Naive thymus-derived CD8-positive, alpha-beta T cell (primary cell): ENCODE measurements around the gene MXRA7. TPM values are rescaled to one million over a fixed set of nuclear protein-coding genes. Genes with fewer than 3 reads are reported as not detected.

Experiments used
- ATAC-seq, 2 donors: fragments of 150-1000 bp; cut with Tn5 transposase in 1 of 2; sonication (Bioruptor Pico), chemical (Tn5 transposase) in 1 of 2; 1 replicate in 1 of 2; 2 replicates in 1 of 2; pipeline ENCODE4 v1.10.0; 2021; ENCODE audit warnings: mild to moderate bottlenecking in 2 of 2, moderate library complexity in 2 of 2
- POLR2A ChIA-PET: fragments of 350-600 bp; sonication (Branson Sonifier 250); formaldehyde crosslinking; loops from one replicate; lab custom pipeline; 2021; ENCODE audit warnings: antibody characterized with exemption; lab: Charles Lee
- DNase-seq, 10 donors: peaks; one replicate each; pipeline versions ENCODE4 v3.0.0 to v3.0.0-alpha.2; 2020 to 2022
- H3K27ac Mint-ChIP-seq, 10 donors: one replicate each; pipeline ENCODE4 v1.8.0; 2020 to 2022; ENCODE audit warnings: mild to moderate bottlenecking in 10 of 10, mixed read lengths in 10 of 10, moderate library complexity in 4 of 10, inconsistent platforms in 1 of 10
- H3K27me3 Mint-ChIP-seq, 5 donors: one replicate each; pipeline ENCODE4 v1.8.0; 2021 to 2022; ENCODE audit warnings: mixed read lengths in 5 of 5
- H3K36me3 Mint-ChIP-seq, 3 donors: one replicate each; pipeline ENCODE4 v1.8.0; 2020 to 2022; ENCODE audit warnings: mixed read lengths in 3 of 3, mild to moderate bottlenecking in 2 of 3, inconsistent platforms in 1 of 3
- H3K4me1 Mint-ChIP-seq, 4 donors: one replicate each; pipeline ENCODE4 v1.8.0; 2021 to 2022; ENCODE audit warnings: mixed read lengths in 4 of 4
- H3K4me3 Mint-ChIP-seq, 10 donors: one replicate each; pipeline ENCODE4 v1.8.0; 2020 to 2022; ENCODE audit warnings: mild to moderate bottlenecking in 10 of 10, mixed read lengths in 10 of 10, moderate library complexity in 6 of 10, inconsistent platforms in 1 of 10
- H3K9me3 Mint-ChIP-seq, 9 donors: one replicate each; pipeline ENCODE4 v1.8.0; 2020 to 2022; ENCODE audit warnings: mixed read lengths in 9 of 9, mild to moderate bottlenecking in 3 of 9, inconsistent platforms in 1 of 9, moderate library complexity in 1 of 9
- microRNA-seq: library from miRNA; unstranded; fragments of <30 nt; microRNA quantifications from one replicate; pipeline ENCODE4 v1.2.0, GENCODE V29; 2022; ENCODE audit warnings: borderline microRNAs expressed
- polyA plus RNA-seq, 3 donors: library from polyadenylated mRNA; unstranded; fragments of 300-500 nt; fragmentation: Illumina TruSeq; gene quantifications; one replicate each; pipeline ENCODE4 v1.2.3, GENCODE V29; 2021
- total RNA-seq, 8 experiments: library from RNA in 2 of 8; stranded (reverse) in 2 of 8; gene quantifications; one replicate each; pipeline ENCODE4 v1.2.3 and lab custom pipeline; 2021 to 2026

The MXRA7 gene
- total and polyA plus RNA-seq, 5 experiments from 2014 or later, result 2.2 to 25.3 (median 13.9) TPM

- POLR2A ChIA-PET, result no interaction called here
- DNase-seq (peak in 2 of 10 donors; percentile 25 to 38), ATAC-seq (no peak)
- H3K9me3 Mint-ChIP-seq, result no peaks in the 10 kb centered on the region
- peak overlapping the region in 2 of 10 donors; percentile 13 to 63 for H3K27ac Mint-ChIP-seq
- H3K4me1 Mint-ChIP-seq, result no peaks in the 10 kb centered on the region
- no peaks in the 10 kb centered on the region for H3K36me3 Mint-ChIP-seq
- H3K27me3 Mint-ChIP-seq, result peaks cover 0 to 4% (median 1%) of the 10 kb centered on the region in 5 donors
- peak overlapping the region in 2 of 10 donors; percentile 15 to 27 for H3K4me3 Mint-ChIP-seq
These were observed 78.8 kb downstream of the MXRA7 start for GRCh38 chr17:76631821-76632565.

GRCh38 chr17:76630151-76630550 lies 80.6 kb downstream of the MXRA7 start:
- no peaks in the 10 kb centered on the region for H3K36me3 Mint-ChIP-seq
- no peaks in the 10 kb centered on the region for H3K9me3 Mint-ChIP-seq
- ATAC-seq (no peak), DNase-seq (no peak)
- POLR2A ChIA-PET, result no interaction called here
- peaks cover 0 to 8% (median 3%) of the 10 kb centered on the region in 5 donors for H3K27me3 Mint-ChIP-seq
- H3K4me3 Mint-ChIP-seq, result no peak overlapping the region
- H3K4me1 Mint-ChIP-seq, result peaks cover 0 to 3% (median 0%) of the 10 kb centered on the region in 4 donors
- H3K27ac Mint-ChIP-seq, result peak overlapping the region in 1 of 10 donors; percentile 15

Small RNA genes within 50 kb of the gene (microRNA-seq; reads per million reads assigned to microRNA genes)
- not detected for gene MIR636

Other genes with a start within 250 kb of the MXRA7 start
- not detected for gene AANAT, start 243.4 kb downstream of the MXRA7 start, total RNA-seq
- gene AANAT, start 243.4 kb downstream of the MXRA7 start, polyA plus RNA-seq, result not detected
- gene RHBDF2, start 209.5 kb downstream of the MXRA7 start, total RNA-seq, result 10 to 100 TPM; 59.4 to 62.4 TPM
- gene RHBDF2, start 209.5 kb downstream of the MXRA7 start, polyA plus RNA-seq, result 10 to 100 TPM in 1 of 3 donors, 1 to 10 TPM in 2; 4.8 to 10.2 (median 6.2) TPM
- gene CYGB, start 173.3 kb downstream of the MXRA7 start, total RNA-seq, result 1 to 10 TPM in 1 of 2 experiments, under 1 TPM in 1; 0.52 to 2.1 TPM
- gene CYGB, start 173.3 kb downstream of the MXRA7 start, polyA plus RNA-seq, result 1 to 10 TPM in 1 of 3 donors, under 1 TPM in 2; 0.40 to 1.0 (median 0.53) TPM
- 1 to 10 TPM; 4.0 to 5.3 TPM for gene PRCD, start 170.9 kb downstream of the MXRA7 start, total RNA-seq
- gene PRCD, start 170.9 kb downstream of the MXRA7 start, polyA plus RNA-seq, result 10 to 100 TPM in 1 of 3 donors, 1 to 10 TPM in 2; 5.0 to 11.4 (median 7.1) TPM
- gene ST6GALNAC2, start 125.1 kb downstream of the MXRA7 start, total RNA-seq, result under 1 TPM in 1 of 2 experiments, not detected in 1; 0.44 TPM
- 1 to 10 TPM in 1 of 3 donors, not detected in 2; 1.1 TPM for gene ST6GALNAC2, start 125.1 kb downstream of the MXRA7 start, polyA plus RNA-seq
- not detected for gene ST6GALNAC1, start 67.2 kb downstream of the MXRA7 start, total RNA-seq
- gene ST6GALNAC1, start 67.2 kb downstream of the MXRA7 start, polyA plus RNA-seq, result under 1 TPM in 2 of 3 donors, not detected in 1; 0.07 to 0.52 TPM
- gene JMJD6, start 15.6 kb upstream of the MXRA7 start, total RNA-seq, result 10 to 100 TPM; 36.6 to 37.8 TPM
- gene JMJD6, start 15.6 kb upstream of the MXRA7 start, polyA plus RNA-seq, result 10 to 100 TPM; 10.2 to 34.2 (median 14.4) TPM
- 10 to 100 TPM; 86.2 to 86.9 TPM for gene METTL23, start 15.9 kb upstream of the MXRA7 start, total RNA-seq
- gene METTL23, start 15.9 kb upstream of the MXRA7 start, polyA plus RNA-seq, result 100 to 1,000 TPM; 140 to 154 (median 146) TPM
- gene SRSF2, start 26.4 kb upstream of the MXRA7 start, total RNA-seq, result 100 to 1,000 TPM; 358 to 377 TPM
- 100 to 1,000 TPM; 101 to 106 (median 105) TPM for gene SRSF2, start 26.4 kb upstream of the MXRA7 start, polyA plus RNA-seq
- gene MFSD11, start 27.2 kb upstream of the MXRA7 start, total RNA-seq, result 10 to 100 TPM; 28.2 to 30.4 TPM
- 10 to 100 TPM; 18.1 to 23.6 (median 18.9) TPM for gene MFSD11, start 27.2 kb upstream of the MXRA7 start, polyA plus RNA-seq
- gene MGAT5B, start 157.4 kb upstream of the MXRA7 start, total RNA-seq, result 1 to 10 TPM; 1.7 to 2.0 TPM
- gene MGAT5B, start 157.4 kb upstream of the MXRA7 start, polyA plus RNA-seq, result not detected